Endothelial cell of umbilical vein (primary cell): Measurements from ENCODE around the gene LRP1B. TPM values are rescaled to one million over a fixed set of nuclear protein-coding genes. Genes with fewer than 3 reads are reported as not detected.
"Not testable (repeated sequence)": the region's sequence is repeated elsewhere in the genome, so short reads cannot be mapped to it uniquely, and the experiment has no call there.

Source experiments
- BruUV-seq: library from RNA; stranded (reverse); fragments of 400-500 nt; replicated peaks from 2 replicates; lab custom pipeline; 2021; lab: Mats Ljungman, UMichigan
- CTCF ChIA-PET: fragments of 300-600, 350-600 bp; sonication (Branson Sonifier 250); formaldehyde crosslinking; loops from one replicate; lab custom pipeline; 2021; ENCODE audit warnings: antibody characterized with exemption, inconsistent platforms; lab: Charles Lee
- POLR2A ChIA-PET: fragments of 300-600, 350-600 bp; sonication (Branson Sonifier 250); formaldehyde crosslinking; loops from one replicate; lab custom pipeline; 2021; ENCODE audit warnings: antibody characterized with exemption, inconsistent platforms; lab: Charles Lee
- DNase-seq: peaks from one replicate; pipeline ENCODE4 v3.0.0-alpha.2; 2011; ENCODE audit warnings: low read depth, low spot score
- FAIRE-seq: peaks from 2 replicates; lab custom pipeline; 2011; peaks lifted over from hg19 to GRCh38; lab: Jason Lieb, UNC
- H2AFZ ChIP-seq: 2 replicates; pipeline ENCODE4 v1.6.0; 2012; ENCODE audit warnings: low read depth, low read length, control low read depth, inconsistent platforms
- H3K27ac ChIP-seq: 2 replicates; pipeline ENCODE4 v1.5.1; 2011; ENCODE audit warnings: low read depth, mild to moderate bottlenecking, control low read depth, low read length, moderate library complexity; ENCODE audit not compliant: insufficient read depth
- H3K27me3 ChIP-seq, 2 experiments: 2 replicates each; pipeline versions ENCODE4 v1.6.0 to v1.6.1; 2011; ENCODE audit warnings: low read length in 2 of 2, mixed read lengths in 1 of 2; ENCODE audit not compliant: control insufficient read depth in 2 of 2, insufficient read depth in 2 of 2
- H3K36me3 ChIP-seq, 2 experiments: 2 replicates in 1 of 2; 3 replicates in 1 of 2; pipeline ENCODE4 v1.5.1; 2011; ENCODE audit warnings: low read length in 2 of 2, mild to moderate bottlenecking in 1 of 2, moderate library complexity in 1 of 2; ENCODE audit not compliant: control insufficient read depth in 2 of 2, insufficient read depth in 2 of 2; ENCODE audit errors: extremely low read depth in 1 of 2
- H3K4me1 ChIP-seq: 3 replicates; pipeline ENCODE4 v1.5.1; 2011; ENCODE audit warnings: mild to moderate bottlenecking, low read length; ENCODE audit not compliant: control insufficient read depth, insufficient read depth; ENCODE audit errors: extremely low read depth
- H3K4me2 ChIP-seq: 2 replicates; pipeline ENCODE4 v1.6.1; 2011; ENCODE audit warnings: low read length, control low read depth, mixed read lengths; ENCODE audit not compliant: insufficient read depth
- H3K4me3 ChIP-seq, 3 experiments: fragments of 200-600 bp in 1 of 3; sonication (generic), shearing (Covaris generic) in 1 of 3; replicated peaks in 1 of 3; 2 replicates each; pipeline ENCODE4 v1.5.1; 2011 to 2016; ENCODE audit warnings: control low read depth in 3 of 3, low read length in 3 of 3, mild to moderate bottlenecking in 2 of 3, inconsistent platforms in 1 of 3, low read depth in 1 of 3, moderate library complexity in 1 of 3; ENCODE audit not compliant: insufficient read depth in 1 of 3
- H3K79me2 ChIP-seq: 2 replicates; pipeline ENCODE4 v1.6.0; 2012; ENCODE audit warnings: low read length, inconsistent platforms; ENCODE audit not compliant: control insufficient read depth, insufficient read depth
- H3K9ac ChIP-seq: replicated peaks from 2 replicates; pipeline ENCODE3; 2011; ENCODE audit warnings: low read length, control low read depth; ENCODE audit not compliant: insufficient read depth; ENCODE audit errors: extremely low read depth
- H3K9me1 ChIP-seq: replicated peaks from 3 replicates; pipeline ENCODE4 v1.6.0; 2011; ENCODE audit warnings: mild to moderate bottlenecking, low read length; ENCODE audit not compliant: control insufficient read depth, insufficient read depth; ENCODE audit errors: extremely low read depth
- H3K9me3 ChIP-seq: replicated peaks from 2 replicates; pipeline ENCODE4 v1.5.1; 2012; ENCODE audit warnings: low read length, inconsistent platforms; ENCODE audit not compliant: control insufficient read depth, insufficient read depth
- H4K20me1 ChIP-seq: replicated peaks from 2 replicates; pipeline ENCODE3; 2011; ENCODE audit warnings: mild to moderate bottlenecking, low read length; ENCODE audit not compliant: control insufficient read depth, insufficient read depth; ENCODE audit errors: extremely low read depth
- EZH2 ChIP-seq: IDR thresholded peaks from 2 replicates; pipeline ENCODE4 v1.6.1; 2012; ENCODE audit warnings: borderline replicate concordance, low read depth, mild to moderate bottlenecking, moderate library complexity, low read length, inconsistent platforms; ENCODE audit not compliant: severe bottlenecking
- FOS ChIP-seq: IDR thresholded peaks from 2 replicates; pipeline ENCODE4 v1.6.1; 2011; ENCODE audit warnings: mild to moderate bottlenecking, low read length, moderate library complexity, borderline replicate concordance; ENCODE audit not compliant: insufficient read depth
- GATA2 ChIP-seq: IDR thresholded peaks from 2 replicates; pipeline ENCODE4 v1.7.0; 2011; ENCODE audit warnings: low read depth, mild to moderate bottlenecking, moderate library complexity, mixed read lengths, low read length; ENCODE audit not compliant: insufficient read length, insufficient read depth
- JUN ChIP-seq: IDR thresholded peaks from 2 replicates; pipeline ENCODE4 v1.6.1; 2011; ENCODE audit warnings: borderline replicate concordance, low read depth; ENCODE audit not compliant: insufficient read length, insufficient read depth
- MAX ChIP-seq: IDR thresholded peaks from 2 replicates; pipeline ENCODE4 v1.6.1; 2011; ENCODE audit not compliant: insufficient read depth, insufficient read length
- MYC ChIP-seq: IDR thresholded peaks from one replicate; pipeline ENCODE4 v1.6.1; 2011; ENCODE audit warnings: mild to moderate bottlenecking, low read depth, low read length
- POLR2A ChIP-seq: IDR thresholded peaks from 2 replicates; pipeline ENCODE4 v1.6.1; 2012; ENCODE audit warnings: low read depth, mild to moderate bottlenecking, control low read depth, low read length
- POLR2AphosphoS5 ChIP-seq: IDR thresholded peaks from 2 replicates; pipeline ENCODE4 v1.6.1; 2012; ENCODE audit warnings: low read depth, mild to moderate bottlenecking, control low read depth, low read length, moderate library complexity; ENCODE audit not compliant: insufficient read depth
- dilution Hi-C: fragments of 300-500 bp; cut with MboI; formaldehyde crosslinking; loops from one replicate; pipeline ENCODE4 v1.15.0; 2019; ENCODE audit warnings: low sequenced_read_pairs; ENCODE audit not compliant: extremely low pct_ligation_motif_present
- intact Hi-C: fragments of 100-400 bp; cut with micrococcal nuclease; formaldehyde crosslinking; loops from one replicate; pipeline ENCODE4 v1.10.0; 2022
- polyA plus RNA-seq, 4 experiments: library from polyadenylated mRNA; depleted of rRNA in 3 of 4; stranded (reverse) in 3 of 4; unstranded in 1 of 4; fragments of >200 nt; gene quantifications; 2 replicates each; pipeline versions ENCODE4 v1.2.1 to v1.2.3, GENCODE V29; 2011 to 2012; ENCODE audit warnings: missing spikeins in 1 of 4
- total RNA-seq: library from RNA; stranded (reverse); gene quantifications from 2 replicates; pipeline ENCODE4 v1.2.3, GENCODE V29; 2021
- TF ChIP-seq, protein P1 (sequence below), 2 donors: IDR thresholded peaks; 1 replicate in 1 of 2; 2 replicates in 1 of 2; pipeline ENCODE4 v1.5.1; 2011; ENCODE audit warnings: low read length in 2 of 2, mild to moderate bottlenecking in 2 of 2, moderate library complexity in 2 of 2, control low read depth in 1 of 2, inconsistent platforms in 1 of 2, low read depth in 1 of 2; ENCODE audit not compliant: insufficient read depth in 1 of 2; ENCODE audit errors: extremely low read depth in 1 of 2

The LRP1B gene
- total and polyA plus RNA-seq, 2 donors (not counting 3 experiments of a cell fraction or from before 2014, with no cell fraction given), result 0.03 to 0.07 TPM

GRCh38 chr2:140436936-140437335 lies 1693.9 kb downstream of the LRP1B start:
- dilution Hi-C loops, result no loop called here
- Histone ChIP-seq H3K9ac (no peak overlapping the region), H3K9me1 (no peaks in the 10 kb centered on the region), H3K4me1 (no peaks in the 10 kb centered on the region), H3K27ac (no peak overlapping the region), H3K27me3 (no peaks in the 10 kb centered on the region), H2AFZ (no peak overlapping the region), H4K20me1 (no peaks in the 10 kb centered on the region), H3K4me2 (no peak overlapping the region), H3K36me3 (no peaks in the 10 kb centered on the region), H3K9me3 (no peaks in the 10 kb centered on the region), H3K79me2 (no peaks in the 10 kb centered on the region), H3K4me3 (no peak overlapping the region)
- FAIRE-seq (no peak), DNase-seq (no peak)
- no TSS peak for BruUV-seq
- ChIA-PET POLR2A (interaction anchor here (0.7 kb wide), 1 partner anchor 575 kb away, joined by 4 read pairs; no protein-coding TSS in a partner anchor), CTCF (no interaction called here)
- intact Hi-C loops, result no loop called here
- no peak for TF ChIP-seq FOS
- no peak for TF ChIP-seq JUN
- TF ChIP-seq POLR2AphosphoS5, result no peak
- TF ChIP-seq MYC, result no peak
- no peak for TF ChIP-seq EZH2
- TF ChIP-seq, protein P1, sequence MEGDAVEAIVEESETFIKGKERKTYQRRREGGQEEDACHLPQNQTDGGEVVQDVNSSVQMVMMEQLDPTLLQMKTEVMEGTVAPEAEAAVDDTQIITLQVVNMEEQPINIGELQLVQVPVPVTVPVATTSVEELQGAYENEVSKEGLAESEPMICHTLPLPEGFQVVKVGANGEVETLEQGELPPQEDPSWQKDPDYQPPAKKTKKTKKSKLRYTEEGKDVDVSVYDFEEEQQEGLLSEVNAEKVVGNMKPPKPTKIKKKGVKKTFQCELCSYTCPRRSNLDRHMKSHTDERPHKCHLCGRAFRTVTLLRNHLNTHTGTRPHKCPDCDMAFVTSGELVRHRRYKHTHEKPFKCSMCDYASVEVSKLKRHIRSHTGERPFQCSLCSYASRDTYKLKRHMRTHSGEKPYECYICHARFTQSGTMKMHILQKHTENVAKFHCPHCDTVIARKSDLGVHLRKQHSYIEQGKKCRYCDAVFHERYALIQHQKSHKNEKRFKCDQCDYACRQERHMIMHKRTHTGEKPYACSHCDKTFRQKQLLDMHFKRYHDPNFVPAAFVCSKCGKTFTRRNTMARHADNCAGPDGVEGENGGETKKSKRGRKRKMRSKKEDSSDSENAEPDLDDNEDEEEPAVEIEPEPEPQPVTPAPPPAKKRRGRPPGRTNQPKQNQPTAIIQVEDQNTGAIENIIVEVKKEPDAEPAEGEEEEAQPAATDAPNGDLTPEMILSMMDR (IDR thresholded peaks at IDR 0.05; ENCODE audit: extremely low read depth in 1 of 2, insufficient read depth in 1 of 2, low read depth in 1 of 2, low read length in 2 of 2), result no peak
- TF ChIP-seq GATA2, result no peak
- no peak for TF ChIP-seq POLR2A
- TF ChIP-seq MAX, result no peak

GRCh38 chr2:140427033-140427432 lies 1703.8 kb downstream of the LRP1B start:
- intact Hi-C loops, BruUV-seq, POLR2A ChIA-PET, H3K4me2 ChIP-seq, H3K27me3 ChIP-seq, dilution Hi-C loops, H3K9me1 ChIP-seq, H3K27ac ChIP-seq, DNase-seq, H4K20me1 ChIP-seq, H3K4me3 ChIP-seq, H2AFZ ChIP-seq, FAIRE-seq, CTCF ChIA-PET, H3K4me1 ChIP-seq, H3K79me2 ChIP-seq, H3K36me3 ChIP-seq, H3K9ac ChIP-seq, H3K9me3 ChIP-seq: not testable (repeated sequence)
